HL-60 (cell line): ENCODE results near the gene AGBL3.

ENCODE experiments used
- DNase-seq, 2 experiments: peaks; one replicate each; pipeline ENCODE4 v3.0.0-alpha.2; 2010 to 2020; ENCODE audit warnings: low read depth in 1 of 2, low spot score in 1 of 2
- H3K27ac ChIP-seq: fragments of 250-450 bp; sonication (Bioruptor Pico); replicated peaks from 2 replicates; pipeline ENCODE4 v1.5.1; 2020; ENCODE audit warnings: mild to moderate bottlenecking, moderate library complexity
- H3K27me3 ChIP-seq: fragments of 250-450 bp; sonication (Bioruptor Pico); 2 replicates; pipeline ENCODE4 v1.5.1; 2021; ENCODE audit warnings: mild to moderate bottlenecking, moderate library complexity; ENCODE audit not compliant: insufficient read depth, poor library complexity, severe bottlenecking
- H3K4me3 ChIP-seq: replicated peaks from 2 replicates; pipeline ENCODE4 v1.5.1; 2011; ENCODE audit warnings: mild to moderate bottlenecking, control low read depth, low read length; ENCODE audit not compliant: insufficient read depth
- CTCF ChIP-seq: IDR thresholded peaks from one replicate; pipeline ENCODE4 v1.5.1; 2011; ENCODE audit warnings: low read length, control low read depth, inconsistent platforms; ENCODE audit not compliant: insufficient read depth
- GABPA ChIP-seq: IDR thresholded peaks from 2 replicates; pipeline ENCODE4 v1.6.1; 2012; ENCODE audit warnings: low read depth
- POLR2AphosphoS5 ChIP-seq: IDR thresholded peaks from 2 replicates; pipeline ENCODE4 v1.6.1; 2012; ENCODE audit warnings: low read depth
- REST ChIP-seq: IDR thresholded peaks from 2 replicates; pipeline ENCODE4 v1.6.1; 2012; ENCODE audit warnings: low read depth; ENCODE audit not compliant: insufficient replicate concordance
- SPI1 ChIP-seq: IDR thresholded peaks from 2 replicates; pipeline ENCODE4 v1.6.1; 2012; ENCODE audit warnings: low read depth, mild to moderate bottlenecking, borderline replicate concordance

AGBL3 gene

GRCh38 chr7:135161669-135162068 lies 175.4 kb downstream of the AGBL3 start:
- Histone ChIP-seq H3K27me3 (no peaks in the 10 kb centered on the region), H3K4me3 (no peak overlapping the region), H3K27ac (peak overlapping the region; percentile 92)
- DNase-seq: no peak
- TF ChIP-seq SPI1: no peak
- TF ChIP-seq CTCF: no peak
- TF ChIP-seq POLR2AphosphoS5: no peak
- TF ChIP-seq REST: no peak

GRCh38 chr7:135162382-135163001 lies 176.2 kb downstream of the AGBL3 start:
- Histone ChIP-seq H3K27me3 (no peaks in the 10 kb centered on the region), H3K4me3 (no peak overlapping the region), H3K27ac (peak overlapping the region; percentile 92)
- no peak for TF ChIP-seq REST
- TF ChIP-seq POLR2AphosphoS5: no peak
- no peak for TF ChIP-seq CTCF
- TF ChIP-seq GABPA: no peak
- no peak for TF ChIP-seq SPI1
- DNase-seq: no peak

GRCh38 chr7:135164357-135165061 lies 178.2 kb downstream of the AGBL3 start:
- TF ChIP-seq CTCF: no peak
- TF ChIP-seq POLR2AphosphoS5: peak; percentile 16; the same call in 1 of the 2 replicates
- Histone ChIP-seq H3K4me3 (no peak overlapping the region), H3K27me3 (no peaks in the 10 kb centered on the region), H3K27ac (no peak overlapping the region)
- DNase-seq: no peak

- TF ChIP-seq POLR2AphosphoS5: no peak
- no peaks in the 10 kb centered on the region for H3K27me3 ChIP-seq
- DNase-seq: no peak
- H3K27ac ChIP-seq: no peak overlapping the region
- no peak overlapping the region for H3K4me3 ChIP-seq
Observed at GRCh38 chr7:135165862-135166261, 179.6 kb downstream of the AGBL3 start.
